GM23248 (cell line): ENCODE data around the gene MTSS2. TPM values are rescaled to one million over a fixed set of nuclear protein-coding genes. Genes with fewer than 3 reads are reported as not detected.

Experiments used
- DNase-seq: peaks from one replicate; pipeline ENCODE4 v3.0.0-alpha.2; 2015
- H2AFZ ChIP-seq: fragments of 200-600 bp; sonication (generic); 2 replicates; pipeline ENCODE4 v1.6.1; 2016; ENCODE audit warnings: antibody characterized with exemption
- H3F3A ChIP-seq: fragments of 200-600 bp; sonication (generic); 2 replicates; pipeline ENCODE4 v1.6.1; 2016; ENCODE audit warnings: mild to moderate bottlenecking, antibody characterized with exemption, mixed run types; ENCODE audit not compliant: insufficient read depth
- H3K27ac ChIP-seq: fragments of 200-600 bp; sonication (generic); 2 replicates; pipeline ENCODE4 v1.5.1; 2016; ENCODE audit warnings: mild to moderate bottlenecking
- H3K27me3 ChIP-seq: fragments of 200-600 bp; sonication (generic); replicated peaks from 2 replicates; pipeline ENCODE4 v1.6.1; 2016; ENCODE audit warnings: mild to moderate bottlenecking; ENCODE audit not compliant: insufficient read depth
- H3K36me3 ChIP-seq: fragments of 200-600 bp; sonication (generic); 2 replicates; pipeline ENCODE4 v1.6.1; 2016; ENCODE audit warnings: low read depth, mild to moderate bottlenecking
- H3K4me1 ChIP-seq: fragments of 200-600 bp; sonication (generic); 2 replicates; pipeline ENCODE4 v1.6.1; 2016; ENCODE audit warnings: mild to moderate bottlenecking; ENCODE audit not compliant: insufficient read depth
- H3K4me2 ChIP-seq: fragments of 200-600 bp; sonication (generic); one replicate; pipeline ENCODE4 v1.6.1; 2016; ENCODE audit warnings: mild to moderate bottlenecking; ENCODE audit not compliant: unreplicated experiment
- H3K4me3 ChIP-seq: fragments of 200-600 bp; sonication (generic); 2 replicates; pipeline ENCODE4 v1.5.1; 2016; ENCODE audit warnings: mild to moderate bottlenecking
- H3K79me2 ChIP-seq: fragments of 200-600 bp; sonication (generic); 2 replicates; pipeline ENCODE4 v1.6.1; 2016; ENCODE audit warnings: mild to moderate bottlenecking; ENCODE audit not compliant: insufficient read depth
- H3K9ac ChIP-seq: fragments of 200-600 bp; sonication (generic); 2 replicates; pipeline ENCODE4 v1.6.1; 2016; ENCODE audit warnings: mild to moderate bottlenecking
- H3K9me2 ChIP-seq: fragments of 200-600 bp; sonication (generic); 2 replicates; pipeline ENCODE4 v1.6.1; 2016; ENCODE audit warnings: mixed run types, mild to moderate bottlenecking, moderate library complexity; ENCODE audit not compliant: insufficient read depth
- H3K9me3 ChIP-seq: fragments of 200-600 bp; sonication (generic); one replicate; pipeline ENCODE4 v1.6.1; 2017; ENCODE audit warnings: low read depth
- H4K20me1 ChIP-seq: fragments of 200-600 bp; sonication (generic); 2 replicates; pipeline ENCODE4 v1.6.0; 2016; ENCODE audit not compliant: insufficient read depth
- EZH2 ChIP-seq: fragments of 200-600 bp; sonication (generic); IDR thresholded peaks from 2 replicates; pipeline ENCODE4 v1.6.1; 2018; ENCODE audit warnings: antibody characterized with exemption, mild to moderate bottlenecking; ENCODE audit not compliant: insufficient read depth, poor library complexity, severe bottlenecking
- EZH2phosphoT487 ChIP-seq: fragments of 200-600 bp; sonication (generic); IDR thresholded peaks from 2 replicates; pipeline ENCODE4 v1.6.1; 2018; ENCODE audit warnings: antibody characterized with exemption, moderate library complexity, mild to moderate bottlenecking, low read depth; ENCODE audit not compliant: insufficient read depth
- WGBS, 2 experiments: methylation state at CpG; one replicate each; pipeline ENCODE4 v1.1.6; 2015 to 2017; ENCODE audit warnings: low lambda C conversion rate in 2 of 2, low coverage in 1 of 2; ENCODE audit errors: missing lambda C conversion rate in 2 of 2; 5-methylcytosine and 5-hydroxymethylcytosine counted together
- in situ Hi-C: fragments of 300-500 bp; cut with MboI; formaldehyde crosslinking; loops from 2 replicates; pipeline ENCODE4 v1.15.0; 2020
- polyA plus RNA-seq: library from polyadenylated mRNA; unstranded; fragments of >200 nt; fragmentation: Nextera tagmentation; extraction: Ambion mirVana; gene quantifications from 2 replicates; pipeline ENCODE4 v1.2.1, GENCODE V29; 2016
- total RNA-seq: library from RNA; depleted of rRNA; stranded (reverse); fragments of >200 nt; shearing (Covaris generic); gene quantifications from 2 replicates; pipeline ENCODE4 v1.2.3, GENCODE V29; 2014

Gene MTSS2
- total and polyA plus RNA-seq, 2 experiments from 2014 or later: 0.44 to 23.7 TPM

DNA sequence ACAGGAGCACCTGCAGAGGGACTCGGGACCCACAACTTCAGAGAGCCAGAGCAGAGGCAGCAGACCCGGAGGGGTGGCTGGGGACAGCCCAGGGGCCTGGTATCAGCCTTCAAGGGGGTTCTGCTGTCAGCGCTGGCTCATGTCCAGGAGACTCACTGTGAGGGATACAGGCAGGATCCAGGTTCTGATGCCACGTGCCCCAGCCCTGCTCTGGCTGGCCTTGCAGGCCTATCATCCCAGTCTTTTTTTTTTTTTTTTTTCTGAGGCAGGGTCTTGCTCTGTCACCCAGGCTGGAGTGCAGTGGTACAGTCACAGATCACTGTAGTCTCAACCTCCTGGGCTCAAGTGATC, 9.0 kb upstream of the MTSS2 start:
- no peaks in the 10 kb centered on the region for H3K27me3 ChIP-seq
- WGBS, 2 experiments: 68 to 72% methylated on average over 4 of the region's 4 CpGs
- no peaks in the 10 kb centered on the region for H4K20me1 ChIP-seq
- no peaks in the 10 kb centered on the region for H3K9me2 ChIP-seq
- peak overlapping the region; percentile 51 for H3K4me2 ChIP-seq
- DNase-seq: peak; percentile 54
- H3F3A ChIP-seq: peaks cover 9% of the 10 kb centered on the region; the same call in 1 of the 2 replicates
- no peaks in the 10 kb centered on the region for H3K36me3 ChIP-seq
- in situ Hi-C loops: no loop called here
- H3K4me3 ChIP-seq: no peak overlapping the region
- H3K4me1 ChIP-seq: peaks cover 52% of the 10 kb centered on the region
- H2AFZ ChIP-seq: no peak overlapping the region
- H3K27ac ChIP-seq: peak overlapping the region; percentile 73
- peak overlapping the region; percentile 86 for H3K9ac ChIP-seq
- H3K79me2 ChIP-seq: no peaks in the 10 kb centered on the region
- H3K9me3 ChIP-seq: no peaks in the 10 kb centered on the region
- TF ChIP-seq EZH2 (no peak), EZH2phosphoT487 (no peak)

DNA sequence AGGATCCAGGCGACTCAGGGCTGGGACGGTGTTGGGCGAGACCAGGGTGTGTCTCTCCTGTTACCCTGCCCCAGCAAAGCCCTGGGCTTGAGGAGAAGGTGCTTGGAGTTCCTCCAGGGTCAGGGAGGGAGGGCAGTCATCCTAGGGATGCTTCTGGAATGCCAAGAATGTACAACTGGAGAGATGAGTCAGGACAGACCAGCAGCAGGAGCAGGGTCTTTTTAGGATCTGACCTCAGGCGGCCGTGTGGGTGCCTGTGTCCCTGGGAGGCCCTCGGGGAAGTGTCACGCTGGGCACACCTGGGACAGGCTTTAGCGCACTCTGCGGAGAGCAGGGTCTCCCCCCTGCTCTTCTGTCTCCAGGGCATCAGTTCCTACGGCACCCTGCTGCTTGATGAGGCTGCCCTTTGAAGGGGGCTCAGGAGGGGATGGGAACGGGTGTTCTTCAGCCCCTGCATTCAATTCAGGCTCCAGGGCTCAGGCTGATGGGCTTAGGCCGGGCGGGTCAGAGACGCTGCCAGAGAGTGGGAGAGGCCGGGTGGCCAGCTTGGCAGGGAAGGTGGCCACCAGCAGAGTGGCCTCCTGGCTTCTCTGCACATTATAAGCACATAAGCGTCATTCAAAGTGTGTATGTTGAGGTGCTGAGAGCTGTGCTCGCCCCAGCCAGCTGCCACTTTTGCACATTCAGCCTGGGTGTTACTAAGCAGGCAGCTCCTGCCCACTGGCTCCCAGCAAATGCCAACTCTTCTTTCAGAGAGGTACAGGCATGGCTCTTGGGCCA, 8.4 kb upstream of the MTSS2 start:
- H3K4me3 ChIP-seq: 0 out of 2 replicates have a peak overlapping the region, but pooled peaks have one; percentile 5
- peak; percentile 89 for DNase-seq
- H3K4me1 ChIP-seq: peaks cover 52% of the 10 kb centered on the region
- no peaks in the 10 kb centered on the region for H3K27me3 ChIP-seq
- H3K36me3 ChIP-seq: no peaks in the 10 kb centered on the region
- H3K9me2 ChIP-seq: no peaks in the 10 kb centered on the region
- H4K20me1 ChIP-seq: no peaks in the 10 kb centered on the region
- H3K79me2 ChIP-seq: no peaks in the 10 kb centered on the region
- in situ Hi-C loops: no loop called here
- WGBS, 2 experiments: 25 to 27% methylated on average over 17 of the region's 17 CpGs
- H2AFZ ChIP-seq: no peak overlapping the region
- no peaks in the 10 kb centered on the region for H3K9me3 ChIP-seq
- TF ChIP-seq EZH2phosphoT487 (no peak), EZH2 (no peak)
- peak overlapping the region; percentile 86 for H3K9ac ChIP-seq
- H3F3A ChIP-seq: peaks cover 9% of the 10 kb centered on the region; the same call in 1 of the 2 replicates
- peak overlapping the region; percentile 73 for H3K27ac ChIP-seq
- peak overlapping the region; percentile 51 for H3K4me2 ChIP-seq

DNA sequence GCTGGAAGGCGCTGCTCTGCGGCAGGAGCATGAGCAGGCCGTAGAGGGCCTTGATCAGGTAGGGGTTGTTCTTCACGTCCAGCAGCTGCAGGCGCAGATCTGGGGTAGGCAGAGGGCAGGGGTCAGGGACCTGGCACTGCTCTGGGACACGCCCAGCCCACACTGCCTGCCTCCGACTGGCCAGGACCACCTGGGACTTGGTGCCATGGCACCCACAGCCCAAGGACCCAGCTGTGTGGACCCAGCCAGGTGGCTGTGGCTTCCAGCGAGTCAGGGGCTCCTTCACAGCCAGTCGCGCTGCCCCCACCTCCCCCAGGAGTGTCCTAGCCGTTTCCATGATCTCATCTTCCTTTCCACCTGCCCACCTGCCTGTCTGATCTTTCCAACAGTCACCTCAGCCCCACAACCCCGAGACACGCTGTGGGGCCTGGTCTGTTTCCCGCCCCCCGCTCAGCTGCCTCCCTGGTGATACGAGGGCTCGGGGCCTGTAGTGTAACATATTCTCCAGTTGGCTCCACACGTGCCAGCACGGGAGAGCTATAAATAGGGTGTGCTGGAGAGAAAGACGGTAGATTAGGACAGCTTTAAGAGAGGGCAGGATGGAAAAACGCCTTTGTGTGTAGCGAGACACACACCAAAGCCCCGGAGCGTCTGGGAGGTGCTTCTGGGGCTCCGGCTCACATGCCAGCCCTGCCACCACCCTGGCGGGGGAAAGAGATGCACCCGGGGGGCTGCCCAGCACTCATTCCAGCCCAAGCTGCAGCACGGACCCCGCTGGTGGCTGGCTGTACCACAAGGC, 7.2 kb upstream of the MTSS2 start:
- Histone ChIP-seq H3K27ac (peak overlapping the region; percentile 90), H3K4me3 (no peak overlapping the region), H3K4me1 (peaks cover 59% of the 10 kb centered on the region), H3K27me3 (no peaks in the 10 kb centered on the region), H3K9ac (peak overlapping the region; percentile 86), H3F3A (peaks cover 9% of the 10 kb centered on the region; the same call in 1 of the 2 replicates), H4K20me1 (no peaks in the 10 kb centered on the region), H3K9me2 (no peaks in the 10 kb centered on the region), H3K36me3 (no peaks in the 10 kb centered on the region), H3K9me3 (no peaks in the 10 kb centered on the region), H3K79me2 (no peaks in the 10 kb centered on the region), H2AFZ (no peak overlapping the region), H3K4me2 (no peak overlapping the region)
- TF ChIP-seq EZH2phosphoT487: no peak
- no peak for TF ChIP-seq EZH2
- peak; percentile 47 for DNase-seq
- 58 to 66% methylated on average over 26 to 28 of the region's 29 CpGs for WGBS, 2 experiments
- in situ Hi-C loops: no loop called here

DNA sequence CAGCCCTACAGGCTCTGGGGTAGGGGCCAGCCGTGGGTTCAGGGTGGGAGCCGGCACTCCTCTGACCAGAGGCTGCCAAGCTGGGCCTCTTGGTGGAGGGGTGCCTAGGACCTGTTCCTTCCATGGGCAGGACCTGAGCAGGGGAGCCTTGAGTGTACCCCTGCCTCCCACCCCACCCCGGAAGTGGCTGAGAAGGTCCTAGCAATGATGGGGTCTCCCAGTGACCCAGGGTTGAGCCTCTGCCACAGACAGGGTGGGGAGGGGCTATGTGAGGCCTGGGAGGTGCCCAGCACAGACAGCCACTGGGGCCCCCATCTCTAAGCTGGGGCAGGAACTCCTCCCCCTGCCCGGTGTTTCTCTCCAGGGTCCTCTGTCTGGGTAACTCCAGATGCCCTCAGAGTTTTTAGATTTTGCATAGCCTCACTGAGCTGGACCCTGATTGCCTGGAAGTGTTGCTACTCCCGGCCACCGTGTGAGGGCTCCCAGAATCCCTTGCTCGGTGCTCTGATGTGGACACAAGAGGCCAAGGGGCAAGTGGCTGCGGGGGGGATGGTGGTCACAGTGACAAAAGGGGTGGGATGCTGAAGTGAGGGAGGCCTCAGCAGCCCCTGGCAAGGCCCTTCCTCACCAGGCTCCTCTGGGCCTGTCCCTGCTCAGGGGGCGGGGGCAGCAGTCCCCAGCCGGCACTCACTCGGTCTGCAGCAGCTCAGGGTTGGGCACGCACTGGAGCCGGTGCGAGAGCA, 6.4 kb upstream of the MTSS2 start:
- Histone ChIP-seq H3K27me3 (no peaks in the 10 kb centered on the region), H4K20me1 (no peaks in the 10 kb centered on the region), H3K4me2 (peak overlapping the region; percentile 16), H3F3A (peaks cover 9% of the 10 kb centered on the region; the same call in 1 of the 2 replicates), H3K9me3 (no peaks in the 10 kb centered on the region), H2AFZ (no peak overlapping the region), H3K4me1 (peaks cover 59% of the 10 kb centered on the region), H3K9ac (peak overlapping the region; percentile 86), H3K79me2 (no peaks in the 10 kb centered on the region), H3K9me2 (no peaks in the 10 kb centered on the region), H3K27ac (peak overlapping the region; percentile 90), H3K4me3 (no peak overlapping the region), H3K36me3 (no peaks in the 10 kb centered on the region)
- DNase-seq: no peak
- 48 to 52% methylated on average over 13 of the region's 14 CpGs for WGBS, 2 experiments
- no peak for TF ChIP-seq EZH2phosphoT487
- no peak for TF ChIP-seq EZH2
- in situ Hi-C loops: no loop called here
